K562 (cell line): ENCODE results near the gene TPMT.

Experiments used
- MAFF ChIP-seq: IDR thresholded peaks from 2 replicates; pipeline ENCODE4 v1.6.1; 2012; ENCODE audit warnings: low read length, improper control_type of control experiment
- NFRKB ChIP-seq: fragments of 450-650 bp; IDR thresholded peaks from 2 replicates; pipeline ENCODE4 v1.6.1; 2016; ENCODE audit warnings: low read depth
- SIN3A ChIP-seq, 2 experiments: fragments of 150-350 bp in 1 of 2; IDR thresholded peaks; 2 replicates each; pipeline ENCODE4 v1.6.1; 2011 to 2016; ENCODE audit warnings: borderline replicate concordance in 2 of 2, low read depth in 2 of 2, low read length in 2 of 2, mild to moderate bottlenecking in 2 of 2, moderate library complexity in 2 of 2; ENCODE audit not compliant: control insufficient read depth in 1 of 2
- TF ChIP-seq, protein P1 (sequence below): sonication (generic); formaldehyde crosslinking; IDR thresholded peaks from 2 replicates; pipeline ENCODE4 v1.8.1; 2022; ENCODE audit warnings: missing genetic modification reagents
- TF ChIP-seq, protein P2 (sequence below), 3 experiments: IDR thresholded peaks in 2 of 3; conservative IDR thresholded peaks in 1 of 3; 2 replicates each; pipeline ENCODE4 v1.5.1; 2011 to 2012; ENCODE audit warnings: low read length in 3 of 3, mild to moderate bottlenecking in 3 of 3, control low read depth in 2 of 3, improper control_type of control experiment in 1 of 3, inconsistent platforms in 1 of 3, low read depth in 1 of 3, mixed read lengths in 1 of 3, moderate library complexity in 1 of 3; ENCODE audit not compliant: insufficient read depth in 2 of 3
- TF ChIP-seq, protein P3 (sequence below): fragments of 250-450 bp; sonication (Bioruptor Pico); IDR thresholded peaks from 2 replicates; pipeline ENCODE4 v1.8.0; 2021; ENCODE audit warnings: moderate library complexity, mild to moderate bottlenecking, inconsistent platforms
- TF ChIP-seq, protein P4 (sequence below): sonication (generic); formaldehyde crosslinking; IDR thresholded peaks from 2 replicates; pipeline ENCODE4 v1.9.0; 2022; ENCODE audit warnings: mild to moderate bottlenecking, missing genetic modification reagents

DNA sequence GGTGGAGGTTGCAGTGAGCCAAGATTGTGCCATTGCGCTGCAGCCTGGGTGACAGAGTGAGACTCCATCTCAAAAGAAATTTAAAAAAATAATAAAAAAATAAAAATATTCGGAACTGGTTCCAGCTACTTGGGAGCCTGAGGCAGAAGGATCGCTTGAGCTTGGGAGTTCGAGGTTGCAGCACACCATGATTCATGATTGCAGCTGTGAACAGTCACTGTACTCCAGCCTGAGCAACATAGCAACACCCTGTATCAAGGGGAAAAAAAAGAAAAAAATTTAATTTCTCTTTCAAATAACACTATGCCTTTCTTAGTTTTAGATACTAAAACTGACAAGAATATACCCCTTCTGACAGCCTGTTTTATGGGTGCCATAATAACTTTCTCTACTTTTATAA is 10.9 kb upstream of the TPMT start:
- TF ChIP-seq, protein P1, sequence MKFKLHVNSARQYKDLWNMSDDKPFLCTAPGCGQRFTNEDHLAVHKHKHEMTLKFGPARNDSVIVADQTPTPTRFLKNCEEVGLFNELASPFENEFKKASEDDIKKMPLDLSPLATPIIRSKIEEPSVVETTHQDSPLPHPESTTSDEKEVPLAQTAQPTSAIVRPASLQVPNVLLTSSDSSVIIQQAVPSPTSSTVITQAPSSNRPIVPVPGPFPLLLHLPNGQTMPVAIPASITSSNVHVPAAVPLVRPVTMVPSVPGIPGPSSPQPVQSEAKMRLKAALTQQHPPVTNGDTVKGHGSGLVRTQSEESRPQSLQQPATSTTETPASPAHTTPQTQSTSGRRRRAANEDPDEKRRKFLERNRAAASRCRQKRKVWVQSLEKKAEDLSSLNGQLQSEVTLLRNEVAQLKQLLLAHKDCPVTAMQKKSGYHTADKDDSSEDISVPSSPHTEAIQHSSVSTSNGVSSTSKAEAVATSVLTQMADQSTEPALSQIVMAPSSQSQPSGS (CRISPR knock-in tag) = no peak
- TF ChIP-seq, protein P2, sequence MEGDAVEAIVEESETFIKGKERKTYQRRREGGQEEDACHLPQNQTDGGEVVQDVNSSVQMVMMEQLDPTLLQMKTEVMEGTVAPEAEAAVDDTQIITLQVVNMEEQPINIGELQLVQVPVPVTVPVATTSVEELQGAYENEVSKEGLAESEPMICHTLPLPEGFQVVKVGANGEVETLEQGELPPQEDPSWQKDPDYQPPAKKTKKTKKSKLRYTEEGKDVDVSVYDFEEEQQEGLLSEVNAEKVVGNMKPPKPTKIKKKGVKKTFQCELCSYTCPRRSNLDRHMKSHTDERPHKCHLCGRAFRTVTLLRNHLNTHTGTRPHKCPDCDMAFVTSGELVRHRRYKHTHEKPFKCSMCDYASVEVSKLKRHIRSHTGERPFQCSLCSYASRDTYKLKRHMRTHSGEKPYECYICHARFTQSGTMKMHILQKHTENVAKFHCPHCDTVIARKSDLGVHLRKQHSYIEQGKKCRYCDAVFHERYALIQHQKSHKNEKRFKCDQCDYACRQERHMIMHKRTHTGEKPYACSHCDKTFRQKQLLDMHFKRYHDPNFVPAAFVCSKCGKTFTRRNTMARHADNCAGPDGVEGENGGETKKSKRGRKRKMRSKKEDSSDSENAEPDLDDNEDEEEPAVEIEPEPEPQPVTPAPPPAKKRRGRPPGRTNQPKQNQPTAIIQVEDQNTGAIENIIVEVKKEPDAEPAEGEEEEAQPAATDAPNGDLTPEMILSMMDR (IDR thresholded peaks at IDR 0.05 in 2 of 3, conservative IDR thresholded peaks at IDR 0.05 in 1 of 3; ENCODE audit: insufficient read depth in 2 of 3, low read depth in 1 of 3, low read length in 3 of 3) = no peak
- TF ChIP-seq, protein P3, sequence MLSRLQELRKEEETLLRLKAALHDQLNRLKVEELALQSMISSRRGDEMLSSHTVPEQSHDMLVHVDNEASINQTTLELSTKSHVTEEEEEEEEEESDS (CRISPR knock-in tag) = no peak
- TF ChIP-seq MAFF (no peak), NFRKB (no peak), SIN3A (IDR thresholded peaks at IDR 0.05; ENCODE audit: borderline replicate concordance in 2 of 2, control insufficient read depth in 1 of 2, low read depth in 2 of 2, low read length in 2 of 2) (no peak)
- TF ChIP-seq, protein P4, sequence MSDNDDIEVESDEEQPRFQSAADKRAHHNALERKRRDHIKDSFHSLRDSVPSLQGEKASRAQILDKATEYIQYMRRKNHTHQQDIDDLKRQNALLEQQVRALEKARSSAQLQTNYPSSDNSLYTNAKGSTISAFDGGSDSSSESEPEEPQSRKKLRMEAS = no peak
